GM10847 (cell line): ENCODE measurements around the gene AMH.

Source experiments
- POLR2A ChIP-seq: IDR thresholded peaks from 2 replicates; pipeline ENCODE4 v1.6.1; 2011; ENCODE audit not compliant: insufficient read length; ENCODE audit errors: extremely low read depth

The AMH gene

DNA sequence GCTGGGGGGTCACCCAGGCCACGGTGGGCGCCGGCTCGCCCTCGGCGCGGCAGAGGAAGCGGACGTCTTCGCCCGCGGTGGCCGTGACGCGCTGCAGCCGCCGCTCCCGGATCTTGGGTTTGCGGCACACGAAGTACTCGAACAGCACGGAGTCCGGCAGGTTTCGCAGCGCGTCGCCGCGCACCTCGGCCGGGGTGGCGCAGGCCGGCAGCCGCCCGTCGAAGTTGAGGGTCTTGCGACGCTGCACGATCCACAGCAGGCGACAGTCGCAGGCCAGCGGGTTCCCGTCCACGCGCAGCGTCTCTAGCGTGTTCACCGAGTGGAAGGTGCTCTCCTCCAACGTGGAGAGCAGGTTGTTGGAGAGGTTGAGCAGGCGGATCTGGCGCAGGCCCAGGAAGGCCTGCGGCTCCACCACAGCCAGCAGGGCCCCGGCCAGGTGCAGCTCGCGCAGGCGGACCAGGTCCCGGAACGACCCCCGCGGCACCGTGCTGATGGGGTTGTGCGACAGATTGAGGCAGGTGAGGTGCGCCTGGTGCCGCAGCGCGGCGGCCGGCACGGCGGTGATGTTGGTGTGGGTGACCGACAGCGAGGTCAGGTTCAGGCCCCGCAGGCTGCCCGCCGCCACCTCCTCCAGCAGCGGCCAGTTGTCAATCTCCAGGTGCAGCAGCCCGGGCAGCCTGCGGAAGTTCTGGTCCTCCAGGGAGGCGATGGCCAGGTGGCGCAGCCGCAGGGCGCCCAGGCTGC is 41.5 kb downstream of the AMH start:
- TF ChIP-seq POLR2A: no peak

DNA sequence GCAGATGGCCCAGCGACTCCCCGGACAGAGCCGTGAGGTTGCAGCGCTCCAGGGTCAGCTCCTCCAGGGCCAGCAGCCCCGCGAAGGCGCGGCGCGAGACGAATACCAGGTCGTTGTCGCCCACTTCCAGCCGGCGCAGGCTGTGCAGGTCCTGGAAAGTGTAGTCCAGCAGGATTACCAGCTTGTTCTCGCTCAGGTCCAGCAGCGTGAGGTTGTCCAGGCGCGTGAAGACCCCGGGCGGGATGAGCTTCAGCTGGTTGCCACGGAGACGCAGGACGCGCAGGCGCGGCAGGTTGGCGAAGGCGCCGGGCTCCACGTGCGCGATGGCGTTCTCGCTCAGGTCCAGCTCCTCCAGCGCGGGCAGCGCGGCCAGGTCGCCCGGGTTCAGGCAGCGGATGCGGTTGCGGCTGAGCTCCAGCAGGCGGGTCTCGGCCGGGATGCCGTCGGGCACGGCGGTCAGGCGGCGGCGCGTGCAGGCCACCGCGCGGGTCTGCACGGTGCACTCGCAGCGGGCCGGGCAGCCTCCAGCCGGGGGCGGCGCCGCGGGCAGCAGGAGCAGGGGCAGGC is 42.1 kb downstream of the AMH start:
- no peak for TF ChIP-seq POLR2A

DNA sequence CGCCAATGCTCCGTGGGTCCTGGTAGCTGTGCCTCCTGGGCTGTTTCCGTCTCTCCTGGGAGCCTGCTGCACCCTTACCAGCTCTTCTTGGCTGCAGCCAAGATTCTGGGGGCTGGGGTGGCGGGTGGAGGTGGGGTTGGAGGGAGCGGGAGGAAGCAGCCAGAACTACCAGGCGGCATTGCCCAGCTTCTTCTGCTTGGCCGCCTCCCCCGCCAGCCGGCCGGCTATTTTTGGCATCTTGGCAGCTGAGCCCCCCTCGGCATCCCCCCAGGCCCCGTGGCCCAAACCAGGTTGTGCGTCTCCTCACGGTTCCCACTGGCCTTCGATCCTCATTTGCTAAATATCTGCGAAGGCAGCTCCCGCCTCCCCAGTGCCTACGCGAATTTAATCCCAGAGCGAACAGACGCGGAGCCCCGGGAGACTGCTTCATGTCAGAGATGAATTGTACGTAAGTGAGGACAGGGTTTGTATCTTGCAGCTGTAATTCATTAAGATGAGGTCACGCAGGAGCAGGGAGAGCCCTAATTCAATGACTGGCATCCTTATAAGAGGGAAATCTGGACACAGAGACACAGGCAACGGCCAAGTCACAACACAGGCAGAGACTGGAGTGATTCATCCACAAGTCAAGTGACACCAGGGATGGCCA is 45.7 kb downstream of the AMH start:
- TF ChIP-seq POLR2A: no peak

DNA sequence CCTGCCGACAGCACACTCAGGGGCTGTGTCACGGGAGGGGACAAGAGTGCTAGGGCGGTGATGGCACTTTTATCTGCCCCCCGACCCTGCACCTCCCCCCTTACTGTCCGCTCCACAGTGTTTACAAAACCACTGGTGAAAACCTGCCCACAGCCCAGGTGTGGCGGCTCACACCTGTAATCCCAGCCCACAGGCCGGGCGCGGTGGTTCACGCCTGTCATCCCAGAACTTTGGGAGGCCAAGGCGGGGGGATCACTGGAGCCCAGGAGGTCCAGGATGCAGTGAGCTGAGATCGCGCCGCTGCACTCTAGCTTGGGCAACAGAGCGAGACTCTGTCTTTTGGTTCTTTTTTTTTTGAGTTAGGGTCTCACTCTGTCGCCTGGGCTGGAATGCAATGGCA is 47.0 kb downstream of the AMH start:
- no peak for TF ChIP-seq POLR2A

DNA sequence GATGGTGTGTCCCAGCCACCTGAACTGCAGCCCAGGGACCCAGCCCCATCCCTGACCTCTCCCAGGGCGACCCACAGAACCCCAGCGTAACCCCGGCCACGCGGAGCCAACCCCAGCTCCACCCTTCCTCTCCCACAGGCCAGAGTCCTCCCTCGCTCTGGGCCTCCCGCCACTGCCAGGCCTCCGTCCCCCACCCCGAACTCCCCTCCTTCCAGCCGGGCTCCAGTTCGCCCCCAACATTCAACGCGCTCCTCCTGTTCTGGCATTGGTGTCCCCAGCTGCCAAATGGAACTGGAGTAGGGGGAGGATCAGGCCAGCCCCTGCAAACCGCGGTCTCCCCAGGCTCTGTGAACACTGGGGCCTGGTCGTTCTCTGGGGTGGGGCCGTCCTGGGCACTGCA is 51.4 kb downstream of the AMH start:
- no peak for TF ChIP-seq POLR2A
